Ishikawa (cell line): Measurements from ENCODE around the gene TET3.

Experiments used
- CREB1 ChIP-seq: IDR thresholded peaks from 2 replicates; pipeline ENCODE4 v1.6.1; 2012; ENCODE audit warnings: low read depth
- EP300 ChIP-seq: IDR thresholded peaks from 2 replicates; pipeline ENCODE4 v1.6.1; 2012; ENCODE audit warnings: borderline replicate concordance
- NFIC ChIP-seq: IDR thresholded peaks from 2 replicates; pipeline ENCODE4 v1.6.1; 2012
- YY1 ChIP-seq: IDR thresholded peaks from 2 replicates; pipeline ENCODE4 v1.6.1; 2012; ENCODE audit warnings: low read depth

- TF ChIP-seq CREB1 (no peak), YY1 (no peak), EP300 (no peak), NFIC (no peak)
Measured at GRCh38 chr2:73946666-73947065, 38.0 kb upstream of the TET3 start.
